NCI-H82 treated with DMSO at 0.1 percent for 48 hours (cell line): ENCODE measurements around the gene TRIM27.
"Not testable (repeated sequence)": the region's sequence is repeated elsewhere in the genome, so short reads cannot be mapped to it uniquely, and the experiment has no call there.

Source experiments
- DNase-seq: peaks from one replicate; lab custom pipeline; 2025; ENCODE audit not compliant: unreplicated experiment; lab: John Stamatoyannopoulos, UW

TRIM27 gene

GRCh38 chr6:28897369-28897745, 26.4 kb downstream of the TRIM27 start:
- no peak for DNase-seq

GRCh38 chr6:28896505-28897368, 27.0 kb downstream of the TRIM27 start:
- peak; percentile 60 for DNase-seq

GRCh38 chr6:28895131-28895812, 28.5 kb downstream of the TRIM27 start:
- DNase-seq = peak; percentile 93

GRCh38 chr6:28893172-28893799, 30.5 kb downstream of the TRIM27 start:
- DNase-seq = no peak

- no peak for DNase-seq
These were observed 31.3 kb downstream of the TRIM27 start for GRCh38 chr6:28892525-28892924.

GRCh38 chr6:28887796-28888496, 35.8 kb downstream of the TRIM27 start:
- no peak for DNase-seq

- DNase-seq = no peak
These were observed 37.7 kb downstream of the TRIM27 start for GRCh38 chr6:28886079-28886439.

- DNase-seq = no peak
These were observed 39.2 kb downstream of the TRIM27 start for GRCh38 chr6:28884423-28885131.

GRCh38 chr6:28880894-28881780, 42.6 kb downstream of the TRIM27 start:
- DNase-seq = peak; percentile 63

- no peak for DNase-seq
These were observed 43.3 kb downstream of the TRIM27 start for GRCh38 chr6:28880519-28880893.

GRCh38 chr6:28876710-28877109, 47.1 kb downstream of the TRIM27 start:
- no peak for DNase-seq

GRCh38 chr6:28875191-28875747, 48.5 kb downstream of the TRIM27 start:
- DNase-seq = no peak

- not testable (repeated sequence) for DNase-seq
These were observed 51.5 kb downstream of the TRIM27 start for GRCh38 chr6:28872157-28872817.

GRCh38 chr6:28871335-28872156, 52.2 kb downstream of the TRIM27 start:
- DNase-seq = no peak

GRCh38 chr6:28868873-28869272, 54.9 kb downstream of the TRIM27 start:
- no peak for DNase-seq

GRCh38 chr6:28867086-28867409, 56.7 kb downstream of the TRIM27 start:
- DNase-seq = peak; percentile 39

- DNase-seq = peak; percentile 82
These were observed 57.3 kb downstream of the TRIM27 start for GRCh38 chr6:28866205-28867085.
